Esophagus muscularis mucosa (tissue), 3 donors: ENCODE data around the gene THRA.

ENCODE experiments used
- POLR2A ChIP-seq: fragments of 450-650 bp; IDR thresholded peaks from one replicate; pipeline ENCODE4 v1.6.1; 2017; ENCODE audit warnings: antibody characterized with exemption, moderate library complexity, mild to moderate bottlenecking, low read depth
- POLR2AphosphoS5 ChIP-seq, 2 donors: sonication (generic); formaldehyde crosslinking; IDR thresholded peaks; one replicate each; pipeline ENCODE4 v1.6.1; 2017; ENCODE audit warnings: antibody characterized with exemption in 2 of 2
- TF ChIP-seq, protein P1 (sequence below), 3 experiments: fragments of 200-600 bp in 2 of 3; fragments of 450-650 bp in 1 of 3; sonication (generic) in 2 of 3; IDR thresholded peaks; one replicate each; pipeline ENCODE4 v1.5.1; 2017 to 2019; ENCODE audit warnings: antibody characterized with exemption in 3 of 3, mild to moderate bottlenecking in 2 of 3, moderate library complexity in 1 of 3

DNA sequence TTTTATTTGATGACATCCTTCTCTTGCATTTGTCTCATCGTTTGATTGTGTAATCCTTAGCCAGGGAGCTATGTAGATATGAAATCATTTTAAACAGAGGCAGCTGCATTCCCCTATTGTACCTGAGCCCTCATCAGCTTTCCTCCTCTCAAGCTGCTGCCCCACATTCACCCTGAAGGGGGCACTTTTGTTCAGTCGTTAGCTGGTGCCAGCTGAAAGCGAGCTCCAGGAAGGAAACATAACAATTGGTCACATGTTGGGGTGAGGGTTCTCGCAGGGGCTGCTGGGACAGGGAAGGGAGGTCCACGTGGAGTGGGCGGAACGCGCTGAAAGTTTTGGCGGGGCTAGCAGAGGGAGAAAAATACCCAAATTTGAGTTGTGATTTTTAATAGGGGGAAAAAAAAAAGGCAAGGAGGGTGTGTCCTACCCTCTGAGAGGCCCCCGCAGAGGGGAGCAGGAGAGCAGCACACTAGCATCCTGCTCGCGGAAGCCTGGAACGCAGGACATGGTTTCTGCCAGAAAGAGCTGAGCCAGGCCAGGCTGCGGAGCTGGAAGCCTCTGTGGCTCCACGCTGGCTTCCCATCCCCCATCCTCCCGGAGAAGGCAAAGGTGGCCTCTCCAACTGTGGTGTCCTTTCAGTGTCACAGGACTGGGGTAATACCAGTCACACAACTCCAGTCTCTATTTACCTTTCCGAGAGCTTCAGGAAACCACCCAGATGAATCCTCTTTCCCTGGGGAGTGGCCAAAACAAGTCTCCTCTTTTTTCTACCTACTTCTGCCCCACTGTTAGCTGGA lies 50.5 kb downstream of the THRA start:
- TF ChIP-seq POLR2AphosphoS5 (IDR thresholded peaks at IDR 0.05) (peak; percentile 80 to 99), POLR2A (no peak)
- TF ChIP-seq, protein P1, sequence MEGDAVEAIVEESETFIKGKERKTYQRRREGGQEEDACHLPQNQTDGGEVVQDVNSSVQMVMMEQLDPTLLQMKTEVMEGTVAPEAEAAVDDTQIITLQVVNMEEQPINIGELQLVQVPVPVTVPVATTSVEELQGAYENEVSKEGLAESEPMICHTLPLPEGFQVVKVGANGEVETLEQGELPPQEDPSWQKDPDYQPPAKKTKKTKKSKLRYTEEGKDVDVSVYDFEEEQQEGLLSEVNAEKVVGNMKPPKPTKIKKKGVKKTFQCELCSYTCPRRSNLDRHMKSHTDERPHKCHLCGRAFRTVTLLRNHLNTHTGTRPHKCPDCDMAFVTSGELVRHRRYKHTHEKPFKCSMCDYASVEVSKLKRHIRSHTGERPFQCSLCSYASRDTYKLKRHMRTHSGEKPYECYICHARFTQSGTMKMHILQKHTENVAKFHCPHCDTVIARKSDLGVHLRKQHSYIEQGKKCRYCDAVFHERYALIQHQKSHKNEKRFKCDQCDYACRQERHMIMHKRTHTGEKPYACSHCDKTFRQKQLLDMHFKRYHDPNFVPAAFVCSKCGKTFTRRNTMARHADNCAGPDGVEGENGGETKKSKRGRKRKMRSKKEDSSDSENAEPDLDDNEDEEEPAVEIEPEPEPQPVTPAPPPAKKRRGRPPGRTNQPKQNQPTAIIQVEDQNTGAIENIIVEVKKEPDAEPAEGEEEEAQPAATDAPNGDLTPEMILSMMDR (IDR thresholded peaks at IDR 0.05): peak in 2 of 3 experiments; percentile 85 to 98
